Lung (tissue), 12 donors: ENCODE data around the gene DDX41. TPM values are rescaled to one million over a fixed set of nuclear protein-coding genes. Genes with fewer than 3 reads are reported as not detected.

Experiments
- ATAC-seq: fragments of 200-7000 bp; cut with Tn5 transposase; one replicate; pipeline ENCODE4 v1.9.1; 2020; ENCODE audit warnings: moderate number of reproducible peaks; ENCODE audit not compliant: insufficient read depth, low FRiP score
- DNase-seq, 3 donors: peaks; one replicate each; pipeline ENCODE4 v3.0.0-alpha.2; 2013 to 2017
- H3K27ac ChIP-seq, 2 donors: one replicate each; pipeline ENCODE4 v1.5.1; 2013; ENCODE audit warnings: mild to moderate bottlenecking in 2 of 2, moderate library complexity in 2 of 2, control low read depth in 1 of 2, inconsistent platforms in 1 of 2, low read depth in 1 of 2, low read length in 1 of 2
- H3K27me3 ChIP-seq, 3 donors: one replicate each; pipeline ENCODE4 v1.5.1; 2013; ENCODE audit warnings: low read length in 2 of 3; ENCODE audit not compliant: control insufficient read depth in 3 of 3, insufficient read depth in 3 of 3
- H3K36me3 ChIP-seq, 4 donors: one replicate each; pipeline ENCODE4 v1.5.1; 2013; ENCODE audit warnings: low read length in 4 of 4, mild to moderate bottlenecking in 1 of 4, moderate library complexity in 1 of 4; ENCODE audit not compliant: control insufficient read depth in 4 of 4, insufficient read depth in 4 of 4
- H3K4me1 ChIP-seq, 5 donors: one replicate each; pipeline ENCODE4 v1.5.1; 2013; ENCODE audit warnings: low read length in 5 of 5, mild to moderate bottlenecking in 2 of 5, moderate library complexity in 1 of 5; ENCODE audit not compliant: control insufficient read depth in 5 of 5, insufficient read depth in 5 of 5
- H3K4me3 ChIP-seq: one replicate; pipeline ENCODE4 v1.5.1; 2013; ENCODE audit warnings: mild to moderate bottlenecking, control low read depth, moderate library complexity
- H3K9ac ChIP-seq, 2 donors: one replicate each; pipeline ENCODE4 v1.5.1; 2013; ENCODE audit warnings: low read length in 2 of 2, control low read depth in 1 of 2; ENCODE audit not compliant: insufficient read depth in 1 of 2
- H3K9me3 ChIP-seq, 4 donors: one replicate each; pipeline ENCODE4 v1.5.1; 2013; ENCODE audit warnings: low read length in 3 of 4, mild to moderate bottlenecking in 1 of 4, moderate library complexity in 1 of 4; ENCODE audit not compliant: control insufficient read depth in 4 of 4, insufficient read depth in 3 of 4
- WGBS, 2 donors: extraction: QIAGEN DNeasy Blood & Tissue Kit; methylation state at CpG; one replicate each; pipeline ENCODE4 v1.1.7; 2013; 5-methylcytosine and 5-hydroxymethylcytosine counted together
- polyA plus RNA-seq, 2 donors: library from polyadenylated mRNA; stranded (reverse); fragments of 200-250 nt; gene quantifications; one replicate each; pipeline ENCODE4 v1.2.1, GENCODE V29; 2013
- total RNA-seq, 2 donors: library from RNA; depleted of rRNA in 1 of 2; stranded (reverse); fragments of >200 nt in 1 of 2; gene quantifications; one replicate each; pipeline ENCODE4 v1.2.1, GENCODE V29; 2014 to 2021
- TF ChIP-seq, protein P1 (sequence below): IDR thresholded peaks from 2 replicates; pipeline ENCODE4 v1.5.1; 2012; ENCODE audit warnings: mild to moderate bottlenecking; ENCODE audit errors: control extremely low read depth, extremely low read depth
- donor health status: control.
- donor health status: control.
- donor health status: Bipolar disorder and iron deficiency.
- donor health status: healthy.
- donor health status: DM: yes; HTN: yes; CAD: no.

The DDX41 gene
- total and polyA plus RNA-seq, 4 donors: 63.2 to 110 (median 73.6) TPM

DNA sequence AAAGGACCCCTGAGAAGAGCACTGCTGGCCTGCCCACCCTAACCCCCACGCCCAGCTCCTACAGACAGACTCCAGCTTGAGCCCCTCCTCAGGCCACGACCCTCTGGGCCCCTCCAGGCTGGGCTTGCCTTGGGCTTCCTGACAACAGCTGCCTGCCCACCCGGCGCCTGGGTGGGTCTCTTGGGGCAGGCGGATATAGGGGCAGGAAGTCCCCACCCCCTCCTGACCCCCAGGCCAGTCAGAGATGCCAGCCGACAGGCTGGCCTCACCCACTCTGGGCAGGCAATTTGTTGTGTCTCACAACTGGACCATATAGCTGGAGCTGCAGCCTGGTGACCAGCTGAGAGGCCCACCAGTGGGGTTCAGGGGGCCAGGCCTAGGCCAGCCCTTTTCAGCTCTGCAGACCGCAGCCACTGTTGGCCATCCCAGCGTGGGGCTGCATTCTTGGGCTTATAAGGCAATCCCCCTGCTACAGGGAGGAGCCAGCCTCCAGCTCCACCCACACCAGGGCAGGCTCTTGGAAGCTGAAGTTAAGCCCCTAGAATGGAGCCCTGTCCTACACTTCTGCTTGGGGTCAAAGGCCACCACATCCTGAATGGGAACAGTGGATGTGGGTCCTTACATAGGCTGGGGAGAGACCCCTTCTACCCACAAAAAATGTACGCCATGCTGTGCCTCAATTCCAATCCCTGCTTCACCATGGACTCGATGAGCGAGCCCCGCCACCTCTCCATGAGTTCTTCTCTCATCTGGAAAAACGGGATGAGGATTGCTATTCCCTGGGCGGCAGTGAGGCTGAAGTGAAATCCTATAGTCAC lies 21.3 kb downstream of the DDX41 start:
- TF ChIP-seq, protein P1, sequence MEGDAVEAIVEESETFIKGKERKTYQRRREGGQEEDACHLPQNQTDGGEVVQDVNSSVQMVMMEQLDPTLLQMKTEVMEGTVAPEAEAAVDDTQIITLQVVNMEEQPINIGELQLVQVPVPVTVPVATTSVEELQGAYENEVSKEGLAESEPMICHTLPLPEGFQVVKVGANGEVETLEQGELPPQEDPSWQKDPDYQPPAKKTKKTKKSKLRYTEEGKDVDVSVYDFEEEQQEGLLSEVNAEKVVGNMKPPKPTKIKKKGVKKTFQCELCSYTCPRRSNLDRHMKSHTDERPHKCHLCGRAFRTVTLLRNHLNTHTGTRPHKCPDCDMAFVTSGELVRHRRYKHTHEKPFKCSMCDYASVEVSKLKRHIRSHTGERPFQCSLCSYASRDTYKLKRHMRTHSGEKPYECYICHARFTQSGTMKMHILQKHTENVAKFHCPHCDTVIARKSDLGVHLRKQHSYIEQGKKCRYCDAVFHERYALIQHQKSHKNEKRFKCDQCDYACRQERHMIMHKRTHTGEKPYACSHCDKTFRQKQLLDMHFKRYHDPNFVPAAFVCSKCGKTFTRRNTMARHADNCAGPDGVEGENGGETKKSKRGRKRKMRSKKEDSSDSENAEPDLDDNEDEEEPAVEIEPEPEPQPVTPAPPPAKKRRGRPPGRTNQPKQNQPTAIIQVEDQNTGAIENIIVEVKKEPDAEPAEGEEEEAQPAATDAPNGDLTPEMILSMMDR: no peak
- peaks cover 5 to 18% (median 8%) of the 10 kb centered on the region in 4 donors for H3K36me3 ChIP-seq
- peak overlapping the region; percentile 78 to 85 for H3K27ac ChIP-seq
- no peaks in the 10 kb centered on the region for H3K9me3 ChIP-seq
- H3K9ac ChIP-seq: no peak overlapping the region
- 57 to 63% methylated on average over 14 of the region's 14 CpGs for WGBS, 2 donors
- H3K4me1 ChIP-seq: peaks cover 6 to 47% (median 26%) of the 10 kb centered on the region in 5 donors
- H3K4me3 ChIP-seq: no peak overlapping the region
- no peaks in the 10 kb centered on the region for H3K27me3 ChIP-seq
- ATAC-seq (no peak), DNase-seq (peak; percentile 81 to 85 (median 84))

DNA sequence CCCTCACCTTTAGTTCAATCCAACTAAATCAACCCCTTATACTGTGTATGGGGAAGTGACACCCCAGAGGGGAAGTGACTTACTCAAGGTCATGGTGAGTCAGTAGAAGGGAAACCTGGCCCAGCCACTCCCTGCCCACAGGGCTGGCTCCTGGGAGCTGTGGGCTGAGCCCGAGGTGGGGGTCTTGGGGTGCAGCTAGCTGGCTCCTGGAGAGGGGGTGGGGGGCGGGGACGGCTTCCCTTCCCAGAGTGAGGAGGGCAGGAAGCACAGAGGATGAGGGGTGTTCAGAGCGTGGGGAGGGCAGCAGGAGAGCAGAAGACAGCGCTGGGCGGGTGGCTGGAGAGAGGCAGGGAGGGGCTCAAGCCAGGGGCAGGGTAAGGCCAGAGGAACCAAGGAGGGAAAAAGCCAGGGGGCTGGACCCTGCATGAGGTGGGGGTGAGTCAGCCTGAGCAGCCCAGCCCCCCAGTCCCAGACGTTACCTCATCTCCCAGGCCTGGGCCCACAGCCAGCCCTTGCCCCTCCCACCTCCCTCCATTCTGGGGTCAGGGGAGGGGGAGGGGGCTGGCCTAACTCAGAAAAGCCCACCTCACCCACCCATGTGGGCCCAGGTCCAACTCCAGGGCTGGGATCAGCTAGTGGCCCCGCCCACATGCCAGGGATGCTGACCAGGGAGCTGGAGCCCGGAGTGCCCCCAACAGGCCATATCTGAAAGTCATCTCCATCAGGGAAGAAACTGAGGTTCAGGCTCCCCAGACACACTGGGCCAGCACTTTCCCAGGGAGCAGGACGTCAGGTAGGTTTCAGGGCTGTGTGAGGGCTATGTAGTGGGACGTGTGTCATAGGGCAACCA lies 22.2 kb downstream of the DDX41 start:
- WGBS, 2 donors: 38 to 39% methylated on average over 11 of the region's 11 CpGs
- H3K4me3 ChIP-seq: no peak overlapping the region
- H3K9ac ChIP-seq: no peak overlapping the region
- H3K27ac ChIP-seq: peak overlapping the region; percentile 59 to 81
- no peaks in the 10 kb centered on the region for H3K27me3 ChIP-seq
- ATAC-seq (peak; percentile 17), DNase-seq (peak; percentile 88 to 91 (median 89))
- no peaks in the 10 kb centered on the region for H3K9me3 ChIP-seq
- peaks cover 5 to 24% (median 11%) of the 10 kb centered on the region in 4 donors for H3K36me3 ChIP-seq
- peaks cover 6 to 45% (median 26%) of the 10 kb centered on the region in 5 donors for H3K4me1 ChIP-seq
- TF ChIP-seq, protein P1: no peak

DNA sequence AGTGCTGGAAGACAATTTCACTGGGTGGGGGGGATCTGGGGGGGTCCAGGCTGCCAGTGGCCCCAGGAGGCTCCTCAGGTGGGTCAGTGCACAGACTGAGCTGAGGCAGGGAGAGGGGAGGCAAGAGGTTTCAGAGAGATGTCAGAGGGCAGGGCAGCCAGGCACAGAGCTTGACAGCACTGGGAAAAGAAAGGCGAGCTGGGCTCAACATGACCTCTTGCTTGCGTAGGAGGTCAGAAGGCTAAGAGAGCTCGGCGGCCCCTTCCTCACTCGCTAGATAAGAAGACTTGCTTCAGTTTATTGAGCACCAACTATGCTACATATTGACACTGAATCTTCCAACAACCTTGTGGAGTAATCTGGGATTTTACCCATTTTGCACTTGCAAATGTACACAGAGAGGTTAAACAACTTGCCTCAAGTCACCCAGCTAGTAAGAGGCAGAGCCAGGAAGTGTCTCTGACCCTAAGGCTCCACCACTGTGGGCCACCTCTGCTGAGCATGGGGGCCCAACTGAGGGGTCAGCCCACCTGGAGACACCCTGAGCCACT lies 22.9 kb downstream of the DDX41 start:
- Histone ChIP-seq H3K27ac (peak overlapping the region in 1 of 2 donors; percentile 48), H3K27me3 (no peaks in the 10 kb centered on the region), H3K36me3 (peaks cover 5 to 31% (median 16%) of the 10 kb centered on the region in 4 donors), H3K9ac (no peak overlapping the region), H3K9me3 (no peaks in the 10 kb centered on the region), H3K4me3 (no peak overlapping the region), H3K4me1 (peaks cover 6 to 45% (median 26%) of the 10 kb centered on the region in 5 donors)
- TF ChIP-seq, protein P1: no peak
- no peak for ATAC-seq
- 87 to 88% methylated on average over 5 of the region's 5 CpGs for WGBS, 2 donors
- DNase-seq: no peak
